HL-60/S4 treated with phorbol 12-myristate 13-acetate at 8.2 ng/mL for 4 days and 3 days (cell line): Measurements from ENCODE around the gene PAIP1.
"Not testable (repeated sequence)": the region's sequence is repeated elsewhere in the genome, so short reads cannot be mapped to it uniquely, and the experiment has no call there.

ENCODE experiments used
- in situ Hi-C: fragments of 300-500 bp; cut with MboI; formaldehyde crosslinking; loops from 2 replicates; pipeline ENCODE4 v1.15.0; 2022; ENCODE audit warnings: low sequenced_read_pairs

PAIP1 gene, protein sequence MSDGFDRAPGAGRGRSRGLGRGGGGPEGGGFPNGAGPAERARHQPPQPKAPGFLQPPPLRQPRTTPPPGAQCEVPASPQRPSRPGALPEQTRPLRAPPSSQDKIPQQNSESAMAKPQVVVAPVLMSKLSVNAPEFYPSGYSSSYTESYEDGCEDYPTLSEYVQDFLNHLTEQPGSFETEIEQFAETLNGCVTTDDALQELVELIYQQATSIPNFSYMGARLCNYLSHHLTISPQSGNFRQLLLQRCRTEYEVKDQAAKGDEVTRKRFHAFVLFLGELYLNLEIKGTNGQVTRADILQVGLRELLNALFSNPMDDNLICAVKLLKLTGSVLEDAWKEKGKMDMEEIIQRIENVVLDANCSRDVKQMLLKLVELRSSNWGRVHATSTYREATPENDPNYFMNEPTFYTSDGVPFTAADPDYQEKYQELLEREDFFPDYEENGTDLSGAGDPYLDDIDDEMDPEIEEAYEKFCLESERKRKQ

DNA sequence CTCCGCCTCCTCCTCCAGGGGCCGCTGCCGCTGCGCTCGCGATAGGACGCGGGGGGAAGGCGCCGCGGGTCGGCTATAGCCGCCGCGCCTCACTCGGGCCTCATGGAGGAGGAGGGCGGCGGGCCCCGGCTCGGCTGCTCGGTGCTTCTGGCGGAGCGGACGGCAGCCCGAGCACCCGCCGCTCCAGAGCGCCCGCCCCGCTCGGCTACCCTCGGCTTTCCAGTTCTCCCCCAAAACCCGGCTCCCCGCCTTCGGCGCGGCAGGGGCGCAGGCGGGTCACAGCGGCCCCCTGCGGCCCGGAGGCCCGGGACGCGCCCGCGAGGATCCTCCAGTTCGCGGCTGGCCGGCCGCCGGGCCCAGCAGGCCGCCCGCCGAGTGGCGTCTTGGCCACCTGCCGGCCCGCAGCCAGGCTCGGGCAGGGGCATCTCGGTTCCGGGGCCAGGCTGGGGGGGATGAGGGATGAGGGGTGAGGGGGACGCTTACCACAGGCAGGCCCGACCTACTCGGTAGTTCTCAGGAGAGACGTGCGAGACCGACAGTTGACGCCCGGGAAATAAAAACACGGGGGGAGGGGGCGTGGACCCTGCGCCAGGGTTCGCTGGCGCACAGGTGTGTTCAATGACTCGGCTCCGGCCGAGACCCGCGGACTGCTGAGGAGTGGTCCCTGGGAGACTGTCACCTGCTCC is at the start of gene PAIP1:
TSS of gene PAIP1 (minus strand) at position 221 of the 686 bp plus-strand sequence. CDS start 231 bp downstream, outside the sequence.
- in situ Hi-C loops, result no loop called here

DNA sequence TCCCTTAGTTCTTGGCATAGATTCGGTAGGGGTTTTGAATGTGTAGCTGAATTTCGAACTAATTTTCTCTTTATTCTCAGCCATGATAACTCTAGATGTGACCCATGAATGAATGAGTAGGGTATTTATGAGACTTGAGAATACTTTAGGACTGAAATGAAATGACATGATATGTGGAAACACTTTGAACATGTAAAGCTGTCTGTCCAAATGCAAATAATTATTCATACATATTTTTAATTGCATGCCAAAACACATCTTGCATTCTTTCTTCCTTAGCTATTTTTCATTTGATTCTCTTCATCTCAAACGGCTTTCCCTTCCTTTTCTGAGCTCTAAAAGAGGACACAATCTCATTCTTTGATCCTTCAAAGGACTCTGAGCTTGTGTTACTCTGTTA is 49.5 kb upstream of the PAIP1 start:
- in situ Hi-C loops, result no loop called here

DNA sequence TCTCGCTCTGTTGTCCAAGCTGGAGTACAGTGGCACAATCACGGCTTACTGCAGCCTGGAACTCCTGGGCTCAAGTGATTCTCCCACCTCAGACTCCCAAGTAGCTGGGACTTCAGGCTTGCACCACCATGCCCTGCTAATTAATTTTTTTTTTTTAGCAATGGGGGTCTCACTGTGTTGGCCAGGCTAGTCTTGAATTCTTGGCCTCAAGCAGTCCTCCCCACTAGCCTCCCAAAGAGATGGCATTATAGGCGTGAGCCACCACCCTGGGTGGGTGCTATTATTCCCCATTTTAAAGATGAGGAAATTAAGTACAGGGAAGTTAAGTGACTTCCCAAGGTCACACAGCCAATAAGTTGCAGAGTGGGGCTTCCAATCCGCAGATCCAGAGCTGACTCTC is 47.8 kb upstream of the PAIP1 start:
- in situ Hi-C loops, result no loop called here

DNA sequence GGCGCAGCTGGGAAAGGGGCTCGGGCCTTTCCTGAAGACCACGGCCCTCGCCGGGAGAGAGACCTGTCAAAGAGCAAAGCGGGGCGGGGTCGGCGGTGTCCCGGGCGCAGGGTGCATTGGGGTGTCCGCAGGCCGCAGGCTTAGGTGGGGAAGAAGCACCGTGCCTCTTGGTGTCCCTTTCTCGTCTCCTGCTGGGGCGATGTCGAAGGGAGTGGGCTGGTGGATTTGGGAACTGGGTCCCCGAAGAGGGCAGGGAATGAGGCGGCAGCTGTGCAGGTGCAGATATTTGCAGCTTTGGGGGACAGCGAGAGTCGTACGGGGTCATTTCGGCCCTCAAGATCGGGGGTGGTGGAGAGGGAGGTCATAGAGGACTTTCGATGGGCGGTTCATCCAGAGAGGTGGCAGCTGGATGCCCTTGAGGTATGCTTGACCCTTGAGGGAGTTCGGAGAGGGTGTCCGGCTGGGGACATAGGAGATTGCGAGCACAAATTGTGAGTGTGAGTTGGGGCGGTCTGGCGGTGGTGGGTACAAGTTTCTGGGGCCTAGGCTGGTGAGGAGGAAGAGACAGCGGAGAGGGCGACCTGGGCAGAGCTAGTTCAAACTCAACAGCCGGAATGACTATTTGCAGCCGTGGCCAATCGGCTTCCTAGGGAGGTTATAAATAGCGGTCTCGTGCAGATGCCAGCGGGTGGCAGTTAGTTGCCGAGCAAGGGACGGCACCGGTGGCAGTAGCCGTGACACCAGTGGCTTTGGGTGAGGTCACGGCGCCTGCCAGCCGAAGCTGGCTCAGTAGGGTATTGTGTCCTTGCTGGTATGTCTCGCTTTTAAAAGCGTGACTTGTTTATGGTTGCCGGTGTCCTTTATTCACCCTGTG is 46.7 kb upstream of the PAIP1 start:
- in situ Hi-C loops, result no loop called here

DNA sequence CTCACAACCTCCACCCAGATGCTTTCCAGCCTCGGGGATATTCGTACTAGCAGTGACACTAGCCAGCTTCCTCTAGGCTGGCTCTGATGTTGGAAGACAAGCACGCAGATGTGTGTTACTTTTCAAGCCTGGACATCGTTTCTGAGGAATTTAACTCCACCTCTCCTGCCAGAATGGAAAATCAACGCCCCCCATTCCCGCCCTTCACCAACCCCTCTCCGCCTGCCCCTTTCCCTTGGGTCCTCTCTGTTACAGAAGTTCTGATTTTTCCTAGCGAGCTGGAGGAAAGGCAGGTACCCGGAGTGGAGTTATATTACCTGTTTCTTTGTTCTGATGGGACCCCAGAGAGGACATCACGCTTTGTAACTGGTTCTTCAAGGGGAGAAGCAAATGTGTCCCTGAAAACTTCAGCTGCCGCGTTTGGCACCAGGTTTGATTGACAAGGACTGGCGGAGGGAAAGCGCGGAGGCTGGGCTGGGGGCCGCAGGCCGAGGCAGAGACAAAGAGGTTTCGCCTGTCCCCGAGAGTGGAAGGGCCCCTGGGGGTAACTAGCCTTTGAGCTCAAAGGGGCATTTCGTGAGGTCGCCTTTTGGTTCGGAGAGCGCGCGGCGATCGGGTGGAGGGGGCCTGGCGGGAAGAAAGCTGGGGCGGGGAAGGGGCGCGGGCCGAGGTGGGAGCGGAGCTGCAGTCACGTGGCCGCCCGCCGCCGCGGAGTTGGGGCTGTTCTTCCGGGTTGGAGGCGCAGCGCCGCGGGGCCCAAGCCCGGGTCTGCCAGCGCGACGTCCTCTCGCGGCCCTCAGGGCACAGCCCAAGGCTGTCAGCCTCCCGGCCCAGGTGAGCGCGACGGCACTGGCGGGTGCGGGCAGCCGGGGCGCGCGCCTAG is 45.8 kb upstream of the PAIP1 start, which contains the start of gene NNT:
TSS of gene NNT (plus strand) at position 720 of the 883 bp plus-strand sequence. CDS start 6,016 bp downstream, outside the sequence.
- in situ Hi-C loops, result no loop called here

DNA sequence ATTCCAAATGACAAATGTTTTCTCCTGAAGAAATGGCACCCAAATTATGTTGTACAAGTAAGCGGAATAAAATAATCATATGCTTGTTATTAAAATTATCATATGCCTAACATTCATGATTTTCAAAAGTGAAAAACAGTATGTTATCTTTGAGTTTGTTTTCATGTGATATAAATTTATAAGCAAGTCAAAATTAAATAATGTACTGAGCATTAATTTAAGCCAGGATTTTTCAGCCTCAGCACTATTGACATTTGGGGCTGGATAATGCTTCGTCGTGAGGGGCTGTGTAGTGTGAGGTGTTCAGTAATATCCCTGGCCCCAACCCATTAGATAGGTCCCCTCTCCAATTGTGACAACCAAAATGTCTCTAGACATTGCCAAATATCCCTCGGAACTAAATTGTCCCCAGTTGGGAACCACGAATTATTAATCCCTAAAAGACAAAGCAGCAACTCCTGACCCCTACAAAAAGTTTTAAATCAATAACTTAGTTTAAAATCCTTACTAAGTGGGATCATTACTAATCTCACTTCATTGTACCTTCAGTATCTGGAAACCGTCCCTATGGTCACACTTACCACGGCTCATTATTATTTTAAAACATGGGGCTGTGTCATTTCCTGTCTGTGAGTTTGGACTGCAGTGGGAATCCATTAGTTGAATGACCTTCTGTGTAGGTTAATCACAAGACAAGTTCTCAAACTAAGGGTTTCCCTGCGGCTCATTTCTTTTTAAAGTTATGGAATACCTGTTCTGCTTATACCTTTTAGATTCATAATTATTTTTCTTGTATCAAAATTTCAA is 44.8 kb upstream of the PAIP1 start:
- in situ Hi-C loops, result no loop called here

DNA sequence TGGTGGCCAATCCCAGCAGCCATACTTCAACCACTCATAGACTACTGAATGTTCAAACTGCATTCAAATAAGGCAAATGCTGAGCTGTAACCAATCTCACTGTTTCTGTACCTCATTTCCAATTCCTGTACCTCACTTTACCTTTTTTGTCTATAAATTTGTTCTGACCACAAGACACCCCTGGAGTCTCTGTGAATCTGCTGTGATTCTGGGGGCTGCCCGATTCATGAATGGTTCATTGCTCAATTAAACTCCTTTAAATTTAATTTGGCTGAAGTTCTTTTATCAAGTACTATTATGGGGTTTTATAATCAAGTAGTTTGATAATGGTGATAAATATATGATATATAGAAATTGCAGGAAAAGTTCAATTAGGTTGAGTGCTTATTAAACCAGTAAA is 42.0 kb upstream of the PAIP1 start:
- in situ Hi-C loops, result not testable (repeated sequence)

DNA sequence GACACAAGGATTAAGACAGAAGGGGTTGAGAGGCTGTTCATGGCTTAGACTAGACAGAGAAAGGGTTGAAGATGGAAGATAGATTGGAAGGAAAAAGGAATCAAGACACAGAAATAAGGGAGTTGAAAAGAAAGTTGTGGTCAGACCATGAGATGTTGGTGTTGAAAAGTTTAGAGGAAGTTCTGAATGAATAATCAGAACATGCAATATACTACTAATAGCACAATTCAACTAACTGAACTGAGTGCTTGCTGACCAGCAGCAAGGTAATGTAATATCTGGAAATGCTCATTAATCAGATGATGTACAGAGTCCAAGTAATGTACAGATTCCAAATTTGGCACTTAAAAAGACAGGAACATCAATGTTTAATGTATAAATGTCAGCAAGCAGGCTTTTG is 35.5 kb upstream of the PAIP1 start:
- in situ Hi-C loops, result no loop called here

DNA sequence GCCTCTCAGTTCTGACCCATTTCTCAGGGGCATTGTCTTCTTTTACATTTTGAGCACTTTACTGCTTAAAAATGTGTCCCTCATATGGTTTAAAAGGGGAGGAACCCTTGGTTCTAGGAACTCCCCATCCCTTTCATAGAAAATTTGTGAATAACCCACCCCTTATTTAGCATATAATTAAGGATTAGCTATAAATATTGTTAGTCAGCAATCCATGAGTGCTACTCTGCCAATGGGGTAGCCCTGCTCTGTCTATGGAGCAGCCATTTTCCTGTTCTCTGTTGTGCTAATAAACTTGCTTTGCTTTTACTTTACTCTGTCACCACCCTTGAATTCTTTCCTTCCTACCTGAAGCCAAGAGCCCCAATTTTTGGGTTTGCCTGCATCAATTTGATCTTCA is 33.8 kb upstream of the PAIP1 start:
- in situ Hi-C loops, result no loop called here

DNA sequence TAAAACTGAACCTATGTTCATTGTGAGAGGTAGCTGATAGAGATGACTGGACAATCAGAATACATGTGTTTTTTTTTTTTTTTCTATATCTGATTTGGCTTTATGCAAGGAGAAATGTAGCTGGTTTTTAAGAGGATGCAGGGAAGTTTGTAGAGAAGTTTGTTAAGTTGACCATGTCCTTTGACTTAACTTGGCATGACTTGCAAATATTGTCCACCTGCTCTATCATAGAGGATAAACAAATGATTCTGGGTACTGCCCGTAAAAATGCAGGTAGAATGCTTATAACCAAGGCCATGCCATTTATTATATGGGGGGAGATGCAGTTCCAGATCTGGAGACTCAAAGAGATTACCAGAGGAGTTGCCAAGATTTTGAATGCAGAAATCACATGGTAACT is 32.4 kb upstream of the PAIP1 start:
- in situ Hi-C loops, result no loop called here

DNA sequence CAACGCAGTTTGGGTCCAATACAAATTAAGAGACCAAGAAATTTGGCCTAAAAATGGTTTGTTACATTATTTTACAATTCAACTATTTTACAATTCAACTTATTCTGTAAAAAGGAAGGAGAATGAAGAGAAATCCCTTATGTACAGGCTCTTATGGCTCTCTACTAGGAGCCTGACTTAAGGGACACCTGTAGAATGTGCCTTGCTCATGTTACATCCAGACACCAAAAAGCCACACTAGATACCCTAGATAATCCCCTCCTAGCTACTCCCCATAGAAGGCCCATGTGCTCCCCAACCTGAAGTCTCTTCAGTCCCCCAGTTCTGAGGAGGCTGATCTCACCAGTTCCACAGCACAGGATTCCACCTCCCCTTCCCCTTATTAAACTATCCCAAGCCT is 32.0 kb upstream of the PAIP1 start:
- in situ Hi-C loops, result no loop called here

DNA sequence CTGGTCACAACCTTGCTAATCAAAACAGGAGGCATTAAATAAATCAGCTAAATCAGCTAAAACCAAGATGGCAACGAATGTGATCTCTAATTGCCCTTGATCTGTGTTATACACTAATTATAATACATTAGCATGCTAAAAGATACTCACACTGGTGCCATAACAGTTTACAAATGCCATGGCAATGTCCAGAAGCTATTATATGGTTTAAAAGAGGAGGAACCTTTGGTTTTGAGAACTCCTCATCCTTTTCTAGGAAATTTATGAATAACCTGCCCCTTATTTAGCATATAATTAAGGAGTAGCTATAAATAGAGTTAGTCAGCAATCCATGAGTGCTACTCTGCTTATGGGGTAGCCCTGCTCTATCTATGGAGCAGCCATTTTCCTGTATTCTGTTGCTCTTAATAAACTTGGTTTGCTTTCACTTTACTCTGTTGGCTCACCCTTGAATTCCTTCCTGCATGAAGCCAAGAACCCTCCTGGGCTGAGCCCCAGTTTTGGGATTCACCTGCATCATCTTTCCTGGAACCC is 27.4 kb upstream of the PAIP1 start:
- in situ Hi-C loops, result no loop called here

DNA sequence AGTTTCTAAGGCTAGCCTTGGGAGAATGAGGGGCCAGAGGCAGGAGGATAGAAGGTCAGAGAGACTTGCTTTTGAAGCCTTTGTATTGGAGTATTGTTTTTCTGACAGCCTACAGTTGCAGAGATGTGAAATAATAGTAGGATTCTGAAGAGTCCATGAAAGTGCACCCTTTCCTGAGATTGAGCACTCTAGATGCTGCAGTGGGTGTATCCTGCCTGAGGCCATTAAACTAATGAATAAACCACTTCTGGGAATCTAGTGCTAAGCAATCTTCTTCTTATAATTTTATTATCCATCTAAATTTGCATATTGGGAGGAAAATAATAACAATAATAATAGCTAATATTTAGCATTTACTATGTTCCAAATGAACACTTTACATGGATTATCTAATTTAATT is 26.8 kb upstream of the PAIP1 start:
- in situ Hi-C loops, result no loop called here

DNA sequence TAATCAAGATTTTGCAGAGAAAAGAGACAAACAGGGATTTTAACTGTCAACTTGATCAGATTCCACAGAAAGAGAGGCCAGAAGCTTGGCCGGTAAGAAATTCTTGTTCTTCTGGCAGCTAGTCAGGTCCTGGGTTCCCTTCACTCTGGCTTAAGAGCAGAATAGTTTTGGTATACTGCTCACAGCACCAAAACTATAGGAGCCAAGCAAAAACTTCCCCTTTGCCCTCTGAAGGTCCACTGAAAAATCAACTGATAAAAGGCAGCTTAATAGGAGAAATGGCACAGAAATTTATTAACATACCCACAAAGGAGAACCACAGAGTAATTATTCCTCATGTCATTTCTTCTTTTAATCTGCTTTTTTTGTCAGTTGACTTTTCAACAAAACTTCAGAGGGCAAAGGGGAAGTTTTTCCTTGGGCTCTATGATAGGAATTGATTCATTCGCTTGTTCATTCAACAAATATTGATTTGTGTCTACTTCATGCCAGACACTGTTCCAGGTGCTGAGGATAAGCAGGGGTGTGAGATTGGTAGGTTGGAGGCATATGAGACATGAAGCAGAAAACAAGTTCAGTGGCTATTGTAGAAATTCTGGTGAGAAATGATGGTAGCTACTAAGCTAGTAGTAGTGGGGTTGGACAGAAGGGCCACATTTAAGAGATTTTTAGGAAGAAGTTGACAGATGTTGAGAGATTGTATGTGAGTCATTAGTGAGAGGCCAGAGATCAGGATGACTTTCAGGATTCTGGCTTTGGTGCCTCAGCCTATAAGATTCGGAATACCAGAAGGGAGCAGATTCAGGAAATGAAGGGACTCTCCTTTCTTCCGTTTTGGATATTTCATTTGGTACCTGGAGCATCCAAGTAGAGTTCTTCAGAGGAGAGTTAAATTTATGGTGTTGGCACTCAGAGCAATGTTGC is 25.5 kb upstream of the PAIP1 start:
- in situ Hi-C loops, result no loop called here

DNA sequence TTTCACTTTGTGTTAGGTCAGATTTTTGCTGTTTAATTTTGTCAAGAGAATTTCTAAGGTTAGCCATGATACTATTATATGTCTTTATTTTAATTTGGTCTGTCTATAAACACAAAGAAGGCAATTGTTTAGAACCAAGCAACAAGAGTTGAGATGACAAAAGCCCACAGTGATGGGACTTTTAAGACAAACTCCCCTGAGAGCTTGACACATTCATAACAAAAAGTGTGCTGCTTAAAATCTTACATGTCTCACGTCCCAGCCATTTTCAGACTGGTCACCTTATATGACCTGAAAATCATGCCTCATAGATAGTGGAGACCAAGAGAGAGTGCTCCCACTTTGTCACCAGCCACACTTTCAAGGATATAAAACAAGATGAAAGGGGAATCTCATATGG is 24.5 kb upstream of the PAIP1 start:
- in situ Hi-C loops, result no loop called here

DNA sequence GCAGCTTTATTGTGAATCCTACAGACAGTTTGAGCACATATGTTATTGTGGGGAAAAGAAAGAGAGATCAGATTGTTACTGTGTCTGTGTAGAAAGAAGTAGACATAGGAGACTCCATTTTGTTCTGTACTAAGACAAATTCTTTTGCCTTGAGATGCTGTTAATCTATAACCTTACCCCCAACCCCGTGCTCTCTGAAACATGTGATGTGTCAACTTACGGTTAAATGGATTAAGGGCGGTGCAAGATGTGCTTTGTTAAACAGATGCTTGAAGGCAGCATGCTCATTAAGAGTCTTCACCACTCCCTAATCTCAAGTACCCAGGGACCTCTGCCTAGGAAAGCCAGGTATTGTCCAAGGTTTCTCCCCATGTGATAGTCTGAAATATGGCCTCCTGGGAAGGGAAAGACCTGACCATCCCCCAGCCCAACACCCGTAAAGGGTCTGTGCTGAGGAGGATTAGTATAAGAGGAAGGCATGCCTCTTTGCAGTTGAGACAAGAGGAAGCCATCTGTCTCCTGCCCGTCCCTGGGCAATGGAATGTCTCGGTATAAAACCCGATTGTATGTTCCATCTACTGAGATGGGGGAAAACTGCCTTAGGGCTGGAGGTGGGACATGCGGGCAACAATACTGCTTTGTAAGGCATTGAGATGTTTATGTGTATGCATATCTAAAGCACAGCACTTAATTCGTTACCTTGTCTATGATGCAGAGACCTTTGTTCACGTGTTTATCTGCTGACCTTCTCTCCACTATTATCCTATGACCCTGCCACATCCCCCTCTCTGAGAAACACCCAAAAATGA is 23.7 kb upstream of the PAIP1 start:
- in situ Hi-C loops, result not testable (repeated sequence)

DNA sequence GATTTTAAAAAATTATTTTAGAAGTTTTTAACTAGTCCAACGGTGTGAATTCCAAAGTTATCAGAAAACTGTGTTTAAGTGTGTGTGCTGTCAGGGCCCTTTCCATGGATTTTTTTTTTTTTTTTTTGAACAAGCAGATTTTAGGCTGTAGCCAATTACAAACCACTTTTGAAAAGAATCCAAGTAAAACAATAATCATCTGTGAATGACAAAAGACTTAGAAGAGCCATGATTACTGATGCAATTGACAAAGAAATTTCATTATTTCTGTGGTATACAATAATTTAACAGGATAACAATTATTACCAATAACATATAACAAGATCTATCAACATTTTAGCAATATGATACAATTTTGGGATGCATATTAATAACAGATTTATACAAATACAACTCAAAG is 16.2 kb upstream of the PAIP1 start:
- in situ Hi-C loops, result no loop called here
